HG03097 (cell line): ENCODE measurements around the gene ZCWPW1.
"Not testable (repeated sequence)": the region's sequence is repeated elsewhere in the genome, so short reads cannot be mapped to it uniquely, and the experiment has no call there.

Experiments used
- ATAC-seq: cut with Tn5 transposase; IDR thresholded peaks from one replicate; pipeline ENCODE4 v1.9.1; 2021; ENCODE audit not compliant: unreplicated experiment, low FRiP score

Gene ZCWPW1

DNA sequence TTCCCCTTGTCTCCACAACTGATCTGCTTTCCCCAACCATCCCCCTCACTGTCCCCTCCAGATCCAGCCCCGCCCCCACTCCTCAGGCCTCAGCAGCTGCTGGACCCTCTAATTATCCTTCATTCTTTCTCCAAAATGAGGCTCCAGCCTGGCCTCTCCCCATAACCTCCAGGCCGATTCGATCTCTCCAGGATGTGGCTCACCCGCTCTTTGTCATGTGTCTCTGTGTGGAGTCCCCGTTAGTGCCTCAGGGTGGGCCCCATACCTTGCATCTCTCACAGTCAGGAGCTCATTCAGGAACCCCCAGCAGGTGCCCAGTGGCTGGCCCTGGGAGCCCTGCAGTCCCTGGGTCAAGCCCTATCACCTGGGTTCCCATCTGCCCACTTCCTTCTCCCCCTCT lies 53.9 kb downstream of the ZCWPW1 start:
- ATAC-seq: no peak

DNA sequence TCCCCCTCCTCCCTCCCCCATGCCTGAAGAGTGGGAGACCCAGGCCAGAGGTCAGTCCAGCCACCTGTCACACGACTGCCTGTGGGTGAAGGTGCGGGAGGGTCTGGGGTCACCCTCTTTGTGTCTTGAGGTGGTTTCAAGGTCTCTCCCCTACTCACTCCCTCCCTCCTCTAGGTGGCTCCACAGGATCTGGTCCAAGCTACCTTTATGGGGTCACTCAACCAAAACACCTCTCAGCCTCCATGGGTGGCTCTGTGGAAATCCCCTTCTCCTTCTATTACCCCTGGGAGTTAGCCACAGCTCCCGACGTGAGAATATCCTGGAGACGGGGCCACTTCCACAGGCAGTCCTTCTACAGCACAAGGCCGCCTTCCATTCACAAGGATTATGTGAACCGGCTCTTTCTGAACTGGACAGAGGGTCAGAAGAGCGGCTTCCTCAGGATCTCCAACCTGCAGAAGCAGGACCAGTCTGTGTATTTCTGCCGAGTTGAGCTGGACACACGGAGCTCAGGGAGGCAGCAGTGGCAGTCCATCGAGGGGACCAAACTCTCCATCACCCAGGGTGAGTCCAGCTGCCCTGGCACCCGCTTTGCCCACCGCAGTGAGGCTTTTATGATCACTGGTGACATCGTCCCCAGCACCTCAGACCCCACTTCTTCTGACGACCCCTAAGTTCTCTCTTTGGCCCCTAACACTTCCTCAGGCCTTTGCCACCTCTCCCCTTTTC lies 54.5 kb downstream of the ZCWPW1 start:
- not testable (repeated sequence) for ATAC-seq

DNA sequence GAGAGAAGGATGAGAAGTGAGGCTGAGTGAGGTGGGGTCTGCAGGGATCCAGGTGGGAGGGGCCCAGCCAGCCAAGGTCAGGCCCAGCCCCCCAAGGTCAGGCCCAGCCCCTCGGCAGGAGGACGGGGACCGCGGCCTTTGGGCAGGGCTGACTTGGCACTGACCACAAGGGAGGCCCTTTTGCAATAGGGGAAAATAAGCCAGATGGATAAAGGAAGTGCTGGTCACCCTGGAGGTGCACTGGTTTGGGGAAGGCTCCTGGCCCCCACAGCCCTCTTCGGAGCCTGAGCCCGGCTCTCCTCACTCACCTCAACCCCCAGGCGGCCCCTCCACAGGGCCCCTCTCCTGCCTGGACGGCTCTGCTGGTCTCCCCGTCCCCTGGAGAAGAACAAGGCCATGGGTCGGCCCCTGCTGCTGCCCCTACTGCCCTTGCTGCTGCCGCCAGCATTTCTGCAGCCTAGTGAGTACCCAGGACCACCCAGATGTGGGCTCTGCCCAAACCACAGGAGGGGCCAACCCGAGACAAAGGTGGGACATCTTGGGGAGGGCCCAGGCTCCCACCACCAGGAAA lies 55.2 kb downstream of the ZCWPW1 start, which contains the start of gene PILRA:
Gene PILRA (plus strand): TSS at position 227 of the 571 bp plus-strand sequence. CDS start 170 bp downstream, at position 397.
- no peak for ATAC-seq

DNA sequence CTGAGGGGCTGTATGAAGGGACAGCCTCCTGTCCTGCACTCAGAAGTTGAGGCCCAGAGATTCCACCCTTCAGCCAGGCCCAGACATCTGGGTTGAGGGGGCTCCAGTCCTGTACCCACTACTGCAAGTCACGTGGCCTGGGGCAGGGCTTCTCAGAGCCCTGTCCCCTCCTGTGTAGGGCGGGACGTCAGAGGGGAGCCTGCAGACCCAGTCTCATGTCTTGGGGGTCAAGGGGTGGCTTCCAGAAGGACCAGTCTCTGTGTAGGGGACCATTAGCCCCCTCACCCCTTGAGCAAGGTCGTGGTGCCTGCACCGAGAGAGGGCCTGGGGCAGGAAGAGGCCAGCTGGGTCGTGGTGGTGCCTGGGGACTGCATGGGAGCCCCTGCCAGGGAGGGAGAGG lies 55.8 kb downstream of the ZCWPW1 start:
- no peak for ATAC-seq

DNA sequence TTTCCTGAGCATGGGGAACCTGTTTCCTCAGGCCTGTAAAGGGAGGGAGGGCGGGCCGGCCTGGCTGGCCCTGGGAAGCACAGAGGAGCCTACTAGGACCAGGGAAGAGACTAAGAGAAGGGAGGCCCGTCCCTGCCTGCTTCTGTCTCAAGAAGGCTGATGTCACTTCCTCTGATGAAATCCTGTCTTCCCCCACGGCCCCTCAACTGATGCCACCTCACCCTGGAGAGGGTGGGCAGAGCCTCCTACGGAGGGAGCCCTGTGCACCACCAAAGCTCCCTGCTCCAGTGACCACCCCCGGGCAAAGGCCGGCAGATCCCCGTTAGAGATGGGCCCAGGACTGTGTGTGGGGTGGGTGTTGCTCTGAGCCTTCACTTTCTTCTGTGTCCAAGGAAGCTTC lies 56.2 kb downstream of the ZCWPW1 start:
- no peak for ATAC-seq

DNA sequence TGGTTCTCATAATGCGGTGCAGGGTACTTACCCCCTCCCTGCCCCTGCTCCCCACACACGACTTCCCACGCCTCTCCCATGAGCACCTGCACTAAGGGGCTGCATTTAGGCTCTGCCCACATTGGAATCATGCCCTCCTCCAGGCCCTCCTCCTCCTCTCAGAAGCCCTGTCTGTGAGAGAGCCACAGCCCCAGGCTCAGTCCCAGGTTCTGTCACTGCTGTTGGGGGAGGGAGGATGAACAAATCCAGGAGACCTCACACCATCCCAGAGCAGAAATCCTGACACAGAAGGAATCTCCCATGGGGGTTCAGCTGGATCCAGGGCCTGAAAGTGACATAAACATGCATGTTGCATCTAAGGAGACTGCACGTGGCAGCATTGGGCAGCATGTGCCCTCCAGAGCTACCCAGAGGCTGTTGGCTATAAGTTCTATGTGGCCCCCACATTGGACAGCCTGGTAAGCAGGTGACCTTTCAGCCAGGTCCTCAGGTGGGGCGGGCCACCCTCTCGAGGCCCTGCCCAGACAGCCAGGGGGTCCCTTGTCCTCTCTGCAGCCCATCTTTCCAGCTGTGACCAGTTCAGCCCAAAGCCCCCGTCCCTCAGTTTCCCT lies 56.8 kb downstream of the ZCWPW1 start:
- ATAC-seq: no peak

DNA sequence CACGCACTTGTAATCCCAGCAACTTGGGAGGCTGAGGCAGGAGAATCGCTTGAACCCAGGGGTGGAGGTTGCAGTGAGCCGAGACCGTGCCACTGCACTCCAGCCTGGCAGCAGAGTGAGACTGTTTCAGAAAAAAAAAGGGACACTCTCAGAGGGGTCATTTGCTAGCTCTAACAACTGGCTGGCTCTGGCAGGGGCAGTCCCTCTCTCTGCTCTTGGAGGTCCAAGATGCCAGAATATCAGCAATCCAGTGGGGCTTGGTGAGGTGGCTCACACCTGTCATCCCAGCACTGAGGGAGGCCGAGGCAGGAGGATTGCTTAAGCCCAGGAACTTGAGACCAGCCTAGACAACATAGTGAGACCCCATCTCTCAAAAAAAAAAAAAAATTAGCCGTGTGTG lies 57.8 kb downstream of the ZCWPW1 start:
- ATAC-seq: no peak

DNA sequence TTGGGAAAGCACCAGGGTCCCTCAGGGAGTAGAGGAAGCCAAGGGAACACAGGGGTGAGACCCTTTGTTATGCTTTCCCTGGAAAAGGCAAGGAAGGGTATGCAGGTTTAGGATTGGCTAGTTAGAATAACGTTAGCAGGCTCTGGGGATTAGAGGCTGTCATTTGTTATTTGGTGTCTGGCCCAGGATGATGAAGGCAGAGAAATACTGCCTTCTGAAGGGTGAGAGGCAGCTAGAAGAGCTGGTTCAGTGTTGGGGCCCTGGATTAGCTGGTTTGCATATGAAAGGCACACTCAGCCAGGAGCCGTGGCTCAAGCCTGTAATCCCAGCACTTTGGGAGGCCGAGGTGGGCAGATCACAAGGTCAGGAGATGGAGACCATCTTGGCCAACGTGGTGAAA lies 58.2 kb downstream of the ZCWPW1 start:
- ATAC-seq: no peak

DNA sequence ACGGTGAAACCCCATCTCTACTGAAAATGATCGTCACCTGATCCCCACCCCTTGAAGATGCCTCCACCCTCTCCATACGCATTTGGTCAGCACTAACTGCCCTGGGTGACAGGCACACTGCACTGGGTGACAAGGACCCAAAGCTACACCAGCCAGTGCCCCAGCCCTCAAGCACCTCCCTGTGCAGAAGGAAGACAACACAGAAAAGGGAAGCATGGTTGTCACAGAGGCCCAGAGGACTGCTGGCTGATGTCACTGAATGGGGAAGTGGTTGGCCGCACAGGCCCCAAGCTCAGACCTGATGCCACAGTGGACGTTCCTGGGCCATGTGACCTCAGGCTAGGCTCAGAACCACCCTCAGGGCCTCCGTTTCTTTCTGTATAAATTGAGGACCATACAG lies 59.4 kb downstream of the ZCWPW1 start:
- ATAC-seq: peak; percentile 60

DNA sequence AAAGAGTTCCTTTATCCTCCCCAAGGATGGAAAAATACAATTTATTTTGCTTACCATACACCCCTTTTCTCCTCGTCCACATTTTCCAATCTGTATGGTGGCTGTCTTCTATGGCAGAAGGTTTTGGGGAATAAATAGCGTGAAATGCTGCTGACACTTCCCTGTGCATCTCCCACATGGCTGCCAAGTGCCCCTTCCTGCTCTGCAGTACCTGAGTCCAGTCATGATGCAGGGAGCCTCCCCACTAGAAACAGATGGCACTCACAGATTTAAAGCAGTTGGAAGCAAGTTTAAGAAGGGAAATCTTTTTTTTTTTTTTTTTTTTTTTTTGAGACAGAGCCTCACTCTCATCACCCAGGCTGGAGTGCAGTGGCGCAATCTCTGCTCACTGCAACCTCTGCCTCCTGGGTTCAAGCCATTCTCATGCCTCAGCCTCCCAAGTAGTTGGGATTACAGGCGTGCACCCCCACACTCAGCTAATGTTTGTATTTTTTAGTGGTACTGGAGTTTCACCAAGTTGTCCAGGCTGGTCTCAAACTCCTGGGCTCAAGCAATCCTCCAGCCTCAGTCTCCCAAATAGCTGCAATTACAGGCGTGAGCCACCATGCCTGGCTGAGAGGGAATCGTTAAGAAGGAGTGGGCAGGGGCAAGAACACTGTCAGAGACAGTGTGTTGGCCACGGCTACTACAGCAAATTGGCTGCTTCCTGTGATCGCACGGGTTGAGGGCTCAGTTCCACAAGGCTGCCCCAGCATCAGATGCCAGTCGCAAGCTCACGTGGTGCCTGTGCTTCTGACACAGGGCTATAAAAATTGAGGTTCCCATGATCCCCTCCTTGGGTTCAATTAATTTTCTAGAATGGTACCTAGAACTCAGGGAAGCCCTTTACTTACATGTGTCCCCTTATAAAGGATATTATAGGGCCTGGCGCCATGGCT lies 60.6 kb downstream of the ZCWPW1 start:
- no peak for ATAC-seq

DNA sequence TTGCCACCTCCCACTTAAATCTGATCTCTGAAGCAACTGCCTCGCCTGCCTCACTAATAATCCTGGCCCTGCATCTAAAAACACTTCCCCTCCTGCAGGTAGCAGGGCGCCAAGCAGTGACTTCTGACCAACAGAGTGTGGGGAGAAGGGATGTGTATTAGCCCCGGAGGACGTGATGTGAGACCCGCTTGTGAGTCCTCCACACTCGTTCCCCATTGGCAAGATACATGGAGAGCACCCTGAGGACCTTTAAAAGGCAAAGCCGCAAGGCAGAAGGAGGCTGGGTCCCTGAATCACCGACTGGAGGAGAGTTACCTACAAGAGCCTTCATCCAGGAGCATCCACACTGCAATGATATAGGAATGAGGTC lies 61.3 kb downstream of the ZCWPW1 start:
- no peak for ATAC-seq

DNA sequence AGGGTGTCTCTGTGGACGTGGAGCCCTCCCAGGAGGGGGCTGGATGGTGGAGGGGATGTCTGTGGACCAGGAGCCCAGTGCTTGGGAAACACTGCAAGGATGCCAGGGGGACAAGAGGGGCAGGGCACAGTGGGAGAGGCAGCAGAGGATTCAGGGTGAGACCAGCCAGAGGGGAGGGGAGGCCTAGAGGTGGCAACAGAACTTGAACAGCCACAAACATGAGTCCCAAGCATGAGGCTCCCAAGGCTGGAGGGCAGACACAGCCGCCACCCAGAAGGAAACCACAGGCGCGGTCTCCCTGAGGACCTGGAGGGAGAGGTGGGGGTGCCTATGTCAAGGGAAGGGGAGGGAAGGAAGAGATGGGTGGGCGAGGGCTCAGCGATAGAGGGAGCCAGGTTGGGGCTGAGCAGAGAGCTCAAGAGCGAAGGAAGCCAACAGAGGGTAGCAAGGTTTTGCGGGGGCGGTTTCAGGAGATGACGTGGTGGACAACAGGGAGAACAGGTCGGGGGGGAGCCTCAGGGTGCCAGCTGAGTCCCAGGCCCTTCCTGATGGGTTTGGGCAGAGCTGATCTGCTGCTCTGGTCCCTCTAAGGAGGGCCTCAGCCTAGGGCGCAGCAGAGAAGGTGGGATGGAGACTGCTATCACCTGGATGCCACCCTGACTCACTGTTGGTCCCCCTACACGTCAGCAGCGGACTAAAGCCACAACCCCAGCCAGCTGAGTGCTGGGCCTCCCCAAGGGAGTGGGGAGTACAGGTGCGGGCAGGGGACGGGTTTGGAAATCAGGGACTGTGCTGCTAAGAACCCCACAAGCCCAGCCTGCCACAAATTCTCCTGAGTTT lies 61.9 kb downstream of the ZCWPW1 start:
- ATAC-seq: no peak

DNA sequence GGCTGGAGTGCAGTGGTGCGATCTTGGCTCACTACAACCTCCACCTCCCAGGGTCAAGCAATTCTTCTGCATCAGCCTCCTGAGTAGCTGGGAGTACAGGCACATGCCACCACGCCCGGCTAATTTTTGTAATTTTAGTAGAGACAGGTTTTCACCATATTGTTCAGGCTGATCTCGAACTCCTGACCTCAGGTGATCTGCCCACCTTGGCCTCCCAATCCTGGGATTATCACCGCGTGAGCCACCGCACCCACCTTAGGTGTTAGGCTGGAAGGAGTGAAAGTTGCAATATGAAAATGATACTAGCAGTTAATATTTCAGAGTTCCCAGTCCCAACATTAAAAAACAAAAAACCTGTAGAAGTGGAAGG lies 62.5 kb downstream of the ZCWPW1 start:
- ATAC-seq: not testable (repeated sequence)

DNA sequence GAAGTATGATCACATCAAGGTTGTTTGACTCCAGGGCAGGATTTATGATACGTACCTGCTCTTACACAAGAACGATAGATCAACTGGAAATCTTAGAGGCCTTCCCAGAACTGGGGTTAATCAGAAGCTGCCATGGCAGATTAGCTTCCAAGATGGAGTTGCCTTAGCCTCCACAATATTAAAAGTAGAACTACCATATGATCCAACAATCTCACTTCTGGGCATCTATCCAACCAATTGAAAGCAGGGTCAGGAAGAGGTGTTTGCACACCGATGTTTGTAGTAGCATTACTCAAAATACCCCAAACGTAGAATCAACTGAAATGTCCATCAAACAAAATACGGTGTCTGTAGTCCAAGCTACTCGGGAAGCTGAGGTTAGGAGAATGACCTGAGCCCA lies 64.0 kb downstream of the ZCWPW1 start:
- no peak for ATAC-seq

DNA sequence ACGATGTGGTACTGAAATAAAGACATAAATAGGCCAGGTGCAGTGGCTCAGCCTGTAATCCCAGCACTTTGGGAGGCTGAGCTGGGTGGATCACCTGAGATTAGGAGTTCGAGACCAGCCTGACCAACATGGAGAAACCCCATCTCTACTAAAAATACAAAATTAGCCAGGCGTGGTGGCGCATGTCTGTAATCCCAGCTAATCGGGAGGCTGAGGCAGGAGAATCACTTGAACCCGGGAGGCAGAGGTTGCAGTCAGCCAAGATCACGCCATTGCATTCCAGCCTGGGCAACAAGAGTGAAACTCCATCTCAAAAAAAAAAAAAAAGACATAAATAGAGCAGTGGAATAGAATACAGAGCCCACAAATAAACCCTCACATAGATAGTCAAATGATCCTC lies 64.7 kb downstream of the ZCWPW1 start:
- ATAC-seq: not testable (repeated sequence)

DNA sequence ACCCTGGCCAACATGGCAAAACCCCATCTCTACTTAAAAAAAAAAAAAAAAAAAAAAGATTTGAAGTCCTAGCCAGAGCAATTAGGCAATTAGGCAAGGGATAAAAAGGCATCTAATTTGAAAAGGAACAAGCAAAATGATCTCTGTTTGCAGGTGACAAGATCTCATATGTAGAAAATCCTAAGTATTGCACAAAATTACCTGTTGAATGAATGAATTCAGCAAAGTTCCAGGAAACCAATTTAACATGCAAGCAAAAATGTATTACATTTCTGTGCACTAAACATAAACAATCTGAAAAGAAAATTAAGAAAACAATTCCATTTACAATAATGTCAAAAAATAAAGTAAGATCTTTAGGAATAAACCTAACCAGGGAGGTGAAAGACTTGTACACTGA lies 65.4 kb downstream of the ZCWPW1 start:
- ATAC-seq: no peak

DNA sequence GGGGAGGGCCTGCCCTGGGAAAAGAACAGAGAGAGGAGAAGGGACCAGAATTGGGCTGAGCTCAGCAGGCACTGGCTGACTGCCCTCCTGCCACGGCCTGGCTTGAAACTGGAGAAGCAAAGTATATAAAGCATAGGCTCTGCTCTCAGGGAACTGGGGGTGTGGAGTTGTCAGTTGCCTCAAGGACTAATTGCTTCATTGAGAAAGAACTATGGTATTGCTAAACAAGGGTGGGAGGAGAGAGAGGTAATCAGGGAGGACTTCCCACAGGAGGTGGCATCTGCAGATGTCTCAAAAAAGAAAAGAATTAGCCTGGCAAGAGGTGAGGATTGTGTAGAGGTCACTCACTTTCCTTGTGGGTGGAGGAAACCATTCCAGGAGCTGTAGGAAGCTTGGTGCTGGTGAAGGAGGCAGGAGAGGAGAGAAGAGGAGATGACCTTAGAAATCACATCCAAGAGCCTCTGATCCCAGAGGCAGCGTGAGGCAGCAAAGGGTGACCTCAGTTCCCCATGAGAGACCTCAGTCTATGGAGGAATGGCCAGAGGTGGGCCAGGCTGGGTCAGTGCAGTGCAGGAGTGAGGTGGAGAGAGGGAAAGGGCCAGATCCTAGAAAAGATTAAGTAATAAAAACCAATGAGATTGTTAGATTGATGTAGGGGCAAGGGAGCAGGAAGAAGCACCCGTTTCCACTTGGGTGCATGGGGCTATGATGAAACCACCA lies 68.2 kb downstream of the ZCWPW1 start:
- ATAC-seq: no peak

DNA sequence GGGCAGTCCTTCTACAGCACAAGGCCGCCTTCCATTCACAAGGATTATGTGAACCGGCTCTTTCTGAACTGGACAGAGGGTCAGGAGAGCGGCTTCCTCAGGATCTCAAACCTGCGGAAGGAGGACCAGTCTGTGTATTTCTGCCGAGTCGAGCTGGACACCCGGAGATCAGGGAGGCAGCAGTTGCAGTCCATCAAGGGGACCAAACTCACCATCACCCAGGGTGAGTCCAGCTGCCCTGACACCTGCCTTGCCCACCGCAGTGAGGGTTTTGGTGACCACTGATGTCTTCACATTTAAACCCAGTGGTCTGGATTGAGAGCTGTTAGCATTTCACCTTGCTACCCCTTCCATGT lies 69.7 kb downstream of the ZCWPW1 start:
- ATAC-seq: no peak

DNA sequence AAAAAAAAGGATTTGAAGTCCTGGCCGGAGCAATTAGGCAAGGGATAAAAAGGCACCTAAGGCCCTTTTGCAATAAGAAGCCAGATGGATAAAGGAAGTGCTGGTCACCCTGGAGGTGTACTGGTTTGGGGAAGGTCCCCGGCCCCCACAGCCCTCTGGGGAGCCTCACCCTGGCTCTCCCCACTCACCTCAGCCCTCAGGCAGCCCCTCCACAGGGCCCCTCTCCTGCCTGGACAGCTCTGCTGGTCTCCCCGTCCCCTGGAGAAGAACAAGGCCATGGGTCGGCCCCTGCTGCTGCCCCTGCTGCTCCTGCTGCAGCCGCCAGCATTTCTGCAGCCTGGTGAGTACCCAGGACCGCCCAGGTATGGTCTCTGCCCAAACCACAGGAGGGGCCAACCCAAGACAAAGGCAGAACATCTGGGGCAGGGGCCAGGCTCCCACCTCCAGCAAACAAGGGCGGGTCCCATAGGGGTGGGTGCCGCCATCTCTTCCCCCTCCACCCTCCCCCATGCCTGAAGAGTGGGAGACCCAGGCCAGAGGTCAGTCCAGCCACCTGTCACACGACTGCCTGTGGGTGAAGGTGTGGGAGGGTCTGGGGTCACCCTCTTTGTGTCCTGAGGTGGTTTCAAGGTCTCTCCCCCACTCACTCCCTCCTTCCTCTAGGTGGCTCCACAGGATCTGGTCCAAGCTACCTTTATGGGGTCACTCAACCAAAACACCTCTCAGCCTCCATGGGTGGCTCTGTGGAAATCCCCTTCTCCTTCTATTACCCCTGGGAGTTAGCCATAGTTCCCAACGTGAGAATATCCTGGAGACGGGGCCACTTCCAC lies 70.3 kb downstream of the ZCWPW1 start, which contains the start of gene PILRB:
Gene PILRB (plus strand): TSS at position 91 of the 830 bp plus-strand sequence. CDS start 186 bp downstream, at position 277.
- no peak for ATAC-seq
